GM18520 (cell line): ENCODE results near the gene CHST15.
"Not testable (repeated sequence)": the region's sequence is repeated elsewhere in the genome, so short reads cannot be mapped to it uniquely, and the experiment has no call there.

Experiments used
- ATAC-seq: cut with Tn5 transposase; IDR thresholded peaks from one replicate; pipeline ENCODE4 v1.9.1; 2021; ENCODE audit not compliant: unreplicated experiment

The CHST15 gene

GRCh38 chr10:124100124-124100523 is 6.7 kb upstream of the CHST15 start:
- no peak for ATAC-seq

DNA sequence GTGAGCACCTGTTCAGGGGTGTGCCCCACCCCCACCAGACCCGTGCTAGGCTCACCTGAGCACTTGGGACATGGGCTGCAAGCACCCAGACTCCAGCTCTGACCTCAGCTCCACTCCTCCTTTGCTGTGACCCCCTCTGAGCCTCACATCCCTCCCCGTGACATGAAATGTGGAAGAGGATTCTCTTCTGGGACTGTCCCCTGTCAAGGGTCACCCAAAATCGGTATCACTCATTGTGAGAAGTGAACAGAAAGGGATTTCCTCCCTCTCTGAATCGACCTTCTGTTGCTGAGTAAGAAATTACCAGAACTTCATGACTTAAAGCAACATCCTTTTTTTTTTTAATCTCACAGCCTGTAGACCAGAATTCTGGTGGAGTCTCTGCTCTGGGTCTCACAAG is 6.2 kb upstream of the CHST15 start:
- ATAC-seq, result no peak

DNA sequence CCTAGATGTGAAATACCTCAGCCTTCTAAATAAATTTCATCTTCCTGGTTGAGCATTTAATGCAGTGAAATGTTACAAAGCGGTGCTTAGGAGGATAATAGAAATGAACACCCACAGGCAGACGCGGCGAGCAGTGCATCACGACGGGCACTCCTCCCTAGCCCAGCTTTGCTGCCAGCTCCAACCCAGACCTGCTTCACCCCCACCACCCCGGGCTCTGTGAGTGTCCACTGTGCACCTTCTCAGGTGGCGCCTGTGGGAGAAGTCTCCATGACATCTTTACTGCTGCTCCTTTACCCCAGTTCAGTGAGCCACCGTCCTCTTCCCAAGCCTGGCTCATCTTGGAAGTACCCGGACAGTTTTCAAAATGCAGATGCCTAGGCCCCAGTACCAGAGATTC is 5.2 kb upstream of the CHST15 start:
- no peak for ATAC-seq

DNA sequence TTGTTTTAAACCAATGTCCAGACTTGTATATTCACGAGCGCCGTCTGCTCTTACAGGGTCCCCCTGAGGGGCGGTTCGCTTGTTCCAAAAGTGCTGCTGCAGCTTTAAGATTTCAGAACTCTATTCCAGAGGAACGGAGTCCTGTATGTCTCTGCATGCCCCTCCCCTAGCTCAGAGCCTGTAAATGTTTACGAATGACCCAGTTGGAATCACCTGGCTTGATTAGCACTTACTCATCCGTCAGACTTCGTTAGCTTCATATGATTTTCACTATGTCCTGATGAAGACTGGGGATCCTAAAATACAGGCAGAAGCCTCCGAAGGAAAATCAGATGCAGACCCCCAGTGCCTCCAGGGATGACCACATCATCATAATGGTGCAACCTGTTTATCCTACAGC is 4.5 kb upstream of the CHST15 start:
- ATAC-seq, result no peak

DNA sequence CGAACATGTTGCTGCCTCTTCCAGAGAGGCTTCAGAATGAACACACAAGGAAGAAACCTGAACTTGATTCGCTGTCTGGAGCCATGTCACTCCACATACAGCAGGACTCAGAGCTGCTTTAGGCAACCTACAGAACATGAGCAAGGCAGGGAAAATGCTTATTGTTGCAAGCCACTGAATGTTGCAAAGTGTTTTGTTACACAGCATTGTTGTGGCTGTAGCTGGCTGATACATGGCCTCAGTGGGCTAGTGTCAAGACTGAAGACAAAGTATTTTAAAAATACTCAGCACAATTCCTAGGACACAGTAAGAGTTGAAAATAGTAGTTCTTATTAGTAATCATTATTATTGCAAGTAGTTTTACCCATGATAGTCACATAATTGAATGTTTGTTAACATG is 3.1 kb upstream of the CHST15 start:
- ATAC-seq, result no peak

DNA sequence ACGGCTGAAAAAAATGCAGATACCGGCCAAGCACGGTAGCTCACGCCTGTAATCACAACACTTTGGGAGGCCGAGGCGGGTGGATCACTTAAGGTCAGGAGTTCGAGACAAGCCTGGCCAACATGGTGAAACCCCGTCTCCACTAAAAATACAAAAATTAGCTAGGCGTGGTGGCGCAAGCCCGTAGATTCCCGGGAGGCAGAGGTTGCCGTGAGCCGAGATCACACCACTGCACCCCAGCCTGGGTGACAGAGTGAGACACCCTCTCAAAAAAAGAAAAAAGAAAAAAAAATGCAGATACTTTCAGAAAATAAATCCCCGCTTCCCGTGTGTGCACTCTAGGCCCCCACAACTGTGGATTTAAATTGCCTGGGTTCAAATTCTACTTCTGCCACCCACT is 2.4 kb upstream of the CHST15 start:
- ATAC-seq, result not testable (repeated sequence)

DNA sequence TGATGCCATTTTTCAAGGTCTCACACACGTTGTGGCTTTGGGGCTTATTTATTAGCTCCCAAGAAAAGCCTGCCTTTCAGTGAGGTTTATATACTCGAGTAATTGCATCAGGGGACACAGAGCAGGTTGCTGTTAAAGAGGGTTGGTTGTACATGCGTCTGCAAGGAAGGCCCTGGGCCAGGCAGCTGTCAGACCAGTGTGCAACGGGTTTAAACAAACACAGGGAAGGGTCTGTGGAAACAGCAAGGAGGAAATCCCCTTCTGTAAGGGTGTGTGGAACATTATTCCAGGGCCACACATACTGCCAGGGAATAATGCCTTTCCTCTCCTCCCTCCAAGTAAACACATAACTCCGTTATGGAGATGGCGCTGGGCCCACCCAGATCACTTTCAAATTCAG is 1.7 kb upstream of the CHST15 start:
- no peak for ATAC-seq

DNA sequence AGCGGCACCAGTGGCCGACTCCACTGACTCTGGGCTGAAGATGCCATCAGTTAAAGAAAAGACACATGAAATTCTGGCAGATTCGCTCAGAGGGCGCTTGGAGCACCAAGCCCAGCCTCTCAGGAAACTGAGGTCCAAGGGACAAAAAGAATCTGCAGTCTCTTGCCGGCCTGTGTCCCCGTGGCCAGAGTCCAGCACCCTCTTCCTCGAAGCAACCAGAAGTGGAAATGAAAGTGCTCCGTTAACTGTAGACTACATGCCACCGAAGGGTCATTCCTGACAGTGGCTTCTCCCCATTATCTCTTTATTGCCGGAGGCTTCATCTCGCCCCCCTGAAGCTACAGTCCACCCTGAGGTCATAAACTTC is 1.0 kb upstream of the CHST15 start:
- ATAC-seq, result no peak

- not testable (repeated sequence) for ATAC-seq
These were observed 498 bp upstream of the CHST15 start for GRCh38 chr10:124093774-124094418.

DNA sequence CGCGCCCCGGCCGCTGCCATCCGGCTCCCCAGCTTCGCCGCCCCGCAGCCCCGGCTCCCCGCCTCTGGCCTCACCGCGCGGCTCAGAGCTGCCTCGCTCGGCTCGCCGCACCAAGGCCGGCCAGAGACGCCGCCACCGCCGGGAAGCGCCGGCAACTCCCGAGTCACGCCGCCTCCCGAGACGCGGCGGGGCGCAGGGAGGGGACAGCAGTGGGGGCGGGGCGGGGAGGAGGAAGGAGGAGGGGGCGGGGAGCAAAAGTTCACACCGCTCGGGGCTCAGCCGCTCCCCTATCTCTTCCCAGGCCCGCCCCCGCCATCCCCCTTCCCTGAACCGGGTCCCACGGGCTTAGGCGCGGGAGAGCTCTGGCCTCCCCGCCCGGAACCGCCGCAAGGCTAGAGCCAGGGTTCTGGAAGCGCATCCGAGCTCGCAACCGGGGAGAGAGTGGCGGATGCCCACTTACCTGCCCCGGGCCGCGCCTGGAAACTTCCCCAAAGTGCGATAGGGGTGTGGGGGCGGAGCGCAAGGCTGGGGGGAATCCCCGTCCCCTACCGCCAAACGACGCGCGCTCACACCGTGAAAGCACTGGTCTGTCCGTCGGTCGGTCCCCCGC is 1.0 kb downstream of the CHST15 start:
- ATAC-seq, result no peak

DNA sequence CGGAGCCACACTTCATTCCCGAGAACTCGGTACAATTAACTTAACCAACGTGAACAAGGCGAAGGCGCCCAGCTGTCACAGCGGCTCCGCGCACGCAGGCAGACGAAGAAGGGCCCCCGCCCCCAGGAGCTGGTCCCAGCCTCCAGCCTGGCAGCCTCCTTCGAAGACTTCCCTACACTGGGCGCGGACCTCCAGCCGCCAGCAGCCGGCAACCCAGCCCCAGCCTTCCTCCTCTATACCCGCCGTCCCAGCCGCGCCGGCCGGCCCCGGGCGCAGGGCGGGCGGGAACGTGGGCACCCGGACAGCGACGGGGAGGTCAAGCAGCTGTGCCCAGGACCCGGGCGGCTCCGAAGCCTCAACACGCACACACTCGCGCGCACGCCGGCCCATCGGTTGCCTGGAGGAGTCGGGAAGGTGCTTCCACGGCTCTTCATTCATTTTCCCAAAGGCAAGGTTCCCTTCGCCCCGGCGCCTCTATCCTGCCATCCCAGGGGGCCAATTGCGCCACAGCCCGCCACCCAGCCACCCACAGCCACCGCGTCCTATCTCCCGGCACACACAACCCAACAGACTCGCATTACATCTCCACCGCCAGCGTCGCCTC is 1.6 kb downstream of the CHST15 start:
- ATAC-seq, result no peak

GRCh38 chr10:124090601-124091209 is 2.7 kb downstream of the CHST15 start:
- ATAC-seq, result no peak

DNA sequence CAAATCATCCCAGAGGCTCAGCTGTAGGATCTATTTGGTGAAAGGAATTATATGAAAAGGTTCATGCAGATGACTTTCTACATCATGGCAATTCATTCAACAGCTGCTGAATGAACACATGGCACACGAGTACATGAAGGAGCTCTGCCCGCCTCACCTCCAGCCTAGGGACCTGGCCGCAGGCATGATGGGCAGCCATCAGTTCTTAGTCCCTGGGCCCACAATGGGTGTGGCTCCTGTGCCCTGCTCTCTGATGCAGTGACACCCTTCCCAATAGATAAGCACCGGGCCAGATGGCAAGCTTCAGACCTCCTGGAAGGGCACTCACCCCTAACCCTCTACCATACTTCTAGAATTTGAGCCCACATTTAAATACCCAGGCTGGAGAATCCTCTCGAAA is 3.5 kb downstream of the CHST15 start:
- ATAC-seq, result no peak

GRCh38 chr10:124088915-124089314 is 4.5 kb downstream of the CHST15 start:
- ATAC-seq, result no peak

DNA sequence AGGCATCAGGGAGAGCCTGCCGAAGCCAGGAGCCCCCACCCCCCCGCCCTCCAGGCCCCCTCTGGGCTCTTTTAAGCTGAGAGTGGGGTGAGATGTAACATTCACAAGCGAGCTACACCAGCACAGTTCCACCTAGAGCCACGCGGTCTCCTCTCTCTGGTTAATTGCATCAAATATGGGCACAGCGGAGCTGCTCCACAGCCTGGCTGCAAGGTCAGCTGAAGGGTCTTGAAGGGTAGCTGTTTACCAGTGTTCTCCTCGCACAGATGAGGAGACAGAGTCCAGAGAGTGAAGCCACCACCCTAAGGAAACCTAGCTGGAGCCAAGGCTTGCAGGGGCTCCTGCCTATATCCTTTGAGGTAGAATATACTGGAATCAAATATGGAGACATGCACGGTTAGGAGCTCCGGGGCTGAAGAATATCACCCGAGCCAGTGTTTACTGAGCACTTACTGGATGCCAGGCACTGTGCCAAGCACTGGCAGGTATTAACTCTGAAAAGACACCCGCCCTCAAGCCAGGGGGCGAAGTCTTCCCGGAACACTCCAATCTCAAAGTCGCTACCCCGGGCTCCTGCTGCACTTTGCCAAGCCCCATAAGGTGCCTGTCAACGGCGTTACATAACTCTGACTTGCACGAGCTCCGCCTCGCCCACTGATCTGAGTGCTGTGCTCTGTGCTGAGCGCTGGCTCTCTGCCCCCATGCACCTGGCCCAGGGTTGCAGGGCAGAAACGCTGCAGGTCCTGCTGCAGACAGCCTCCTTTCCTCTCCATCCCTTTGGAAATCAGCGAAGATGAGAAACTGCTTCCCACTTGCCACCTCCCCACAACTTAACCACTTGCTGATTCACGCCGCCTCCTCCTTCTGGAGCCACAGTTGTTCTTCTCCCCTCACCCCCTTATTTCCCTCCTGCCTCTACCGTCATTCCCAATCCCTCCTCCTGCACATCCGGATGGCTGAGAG is 5.4 kb downstream of the CHST15 start:
- no peak for ATAC-seq

GRCh38 chr10:124086787-124087671 is 6.4 kb downstream of the CHST15 start:
- ATAC-seq, result no peak

- no peak for ATAC-seq
These were observed 7.2 kb downstream of the CHST15 start for GRCh38 chr10:124086097-124086710.

DNA sequence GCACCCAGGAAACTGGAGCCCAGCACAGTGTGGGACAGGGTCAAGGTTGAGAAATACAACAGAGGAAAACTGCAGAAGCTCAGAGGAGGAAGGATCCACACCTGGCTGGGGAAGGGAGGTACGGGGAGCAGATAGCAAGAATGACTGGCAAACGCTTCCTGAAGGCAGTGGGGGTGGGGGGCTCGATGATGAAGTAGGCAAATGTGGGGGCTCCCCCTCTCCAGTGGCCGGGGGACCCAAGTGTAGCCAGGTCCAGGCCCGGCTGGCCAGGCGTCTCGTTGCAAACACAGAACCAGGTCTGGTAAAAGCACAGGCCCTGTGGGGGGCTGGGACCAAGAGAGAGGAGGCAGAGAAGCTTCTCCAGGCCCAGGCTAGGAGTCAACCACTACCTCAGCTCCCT is 7.7 kb downstream of the CHST15 start:
- ATAC-seq, result no peak

- no peak for ATAC-seq
These were observed 8.7 kb downstream of the CHST15 start for GRCh38 chr10:124084708-124085107.
